Hematopoietic multipotent progenitor cell treated with erythropoietin and hydrocortisone succinate and interleukin-3 and kit ligand, for 8 days (in vitro differentiated cells): ENCODE results near the gene PRKD1.

Experiments used
- DNase-seq: peaks from one replicate; pipeline ENCODE4 v3.0.0-alpha.2; 2015

PRKD1 gene

DNA sequence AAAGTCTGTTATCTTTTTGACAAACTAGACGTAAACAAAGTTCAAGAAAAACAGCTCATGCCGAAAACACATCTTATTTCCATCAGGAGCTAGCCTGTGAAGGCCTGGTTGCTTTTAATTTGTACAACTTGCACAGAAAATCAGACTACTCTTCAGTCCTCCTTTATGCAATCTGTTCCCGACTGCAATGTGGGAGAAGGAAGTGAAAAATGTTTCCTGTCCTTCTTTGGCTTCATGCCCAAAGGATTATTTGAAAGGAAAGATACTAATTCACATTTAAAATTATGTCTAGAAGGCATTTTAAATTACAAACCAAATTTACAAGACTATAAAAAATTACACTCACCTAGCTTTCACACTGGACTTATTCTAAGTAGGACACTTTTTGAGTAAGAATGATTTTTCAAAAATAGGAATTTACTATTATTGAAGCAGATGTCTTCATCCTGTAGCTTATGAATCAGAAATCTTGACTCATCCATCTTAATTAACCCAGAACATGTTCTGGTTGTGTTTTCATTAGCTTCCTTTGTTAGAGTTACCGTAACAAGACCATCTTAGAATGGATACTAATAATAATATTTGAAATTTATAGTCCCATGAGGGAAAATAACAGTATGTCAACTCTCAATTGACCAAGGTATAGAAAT is 272.6 kb downstream of the PRKD1 start:
- no peak for DNase-seq

DNA sequence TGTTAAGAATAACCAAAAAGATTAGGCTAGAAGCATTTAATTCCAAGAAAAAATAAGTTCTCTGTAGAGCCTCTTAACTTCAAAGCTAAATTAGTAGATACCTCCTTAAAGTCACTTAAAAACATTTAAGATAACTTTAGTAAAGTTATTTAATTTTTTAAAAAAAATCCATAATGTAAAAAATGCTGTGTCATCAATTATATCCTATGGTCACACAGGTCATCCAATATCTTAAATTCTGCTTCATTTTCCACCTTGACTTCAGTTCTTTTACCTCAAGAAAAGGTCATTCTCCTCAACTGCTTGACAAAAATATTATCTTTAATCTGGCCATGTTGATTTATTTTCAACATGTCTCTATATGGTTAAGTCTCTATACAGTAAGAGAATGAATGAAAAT is 274.3 kb downstream of the PRKD1 start:
- no peak for DNase-seq

DNA sequence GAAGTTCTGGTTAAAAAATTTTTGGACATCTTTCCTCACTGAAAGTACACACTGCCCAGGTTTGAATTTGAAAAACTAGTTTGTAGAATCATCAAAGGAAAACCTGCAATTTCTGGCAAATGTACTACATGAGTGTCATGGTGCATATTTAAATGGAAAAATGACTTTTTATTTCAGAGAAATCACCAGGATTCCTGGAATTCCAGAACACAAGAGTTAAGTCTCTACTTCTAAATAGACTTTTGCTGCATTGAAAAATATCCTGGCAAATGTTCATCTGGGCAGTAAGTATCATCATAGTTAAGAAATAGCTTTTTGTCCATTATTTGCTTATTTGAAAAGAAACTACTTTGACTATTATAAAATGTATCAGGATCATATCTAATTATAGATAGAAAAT is 275.1 kb downstream of the PRKD1 start:
- peak; percentile 12 for DNase-seq

DNA sequence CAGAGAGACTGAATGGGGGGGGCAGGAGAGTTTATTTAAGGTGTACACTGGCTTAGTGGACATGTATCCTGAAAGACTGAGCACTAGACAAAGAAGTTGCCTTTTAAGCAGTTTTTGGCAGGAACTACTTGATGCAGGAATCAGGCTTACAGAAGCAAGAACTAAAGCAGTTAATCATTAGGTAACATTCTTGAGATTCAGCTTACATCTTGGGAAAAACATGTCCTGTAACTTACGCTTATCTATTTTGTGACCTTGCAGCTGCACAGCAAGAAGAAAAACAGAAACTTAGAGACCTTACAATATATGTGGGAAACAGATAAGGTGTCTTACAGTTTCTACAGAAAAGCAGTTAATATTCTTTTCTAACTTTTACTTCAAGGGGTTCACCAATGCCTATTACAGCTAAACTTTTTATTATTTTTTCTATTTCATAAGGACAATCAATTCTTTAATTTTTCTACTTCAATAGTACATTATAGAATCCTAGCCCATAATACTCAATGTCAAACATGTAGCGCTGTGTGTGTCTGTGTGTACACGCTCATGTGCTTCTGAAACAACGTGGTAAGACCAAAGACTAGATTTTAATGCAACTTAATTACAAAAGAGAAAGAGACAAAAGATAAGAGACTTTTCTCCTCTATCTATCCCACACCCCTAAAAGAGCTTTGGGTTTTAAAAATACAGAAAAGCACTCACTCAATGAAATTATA is 276.9 kb downstream of the PRKD1 start:
- DNase-seq: peak; percentile 84

DNA sequence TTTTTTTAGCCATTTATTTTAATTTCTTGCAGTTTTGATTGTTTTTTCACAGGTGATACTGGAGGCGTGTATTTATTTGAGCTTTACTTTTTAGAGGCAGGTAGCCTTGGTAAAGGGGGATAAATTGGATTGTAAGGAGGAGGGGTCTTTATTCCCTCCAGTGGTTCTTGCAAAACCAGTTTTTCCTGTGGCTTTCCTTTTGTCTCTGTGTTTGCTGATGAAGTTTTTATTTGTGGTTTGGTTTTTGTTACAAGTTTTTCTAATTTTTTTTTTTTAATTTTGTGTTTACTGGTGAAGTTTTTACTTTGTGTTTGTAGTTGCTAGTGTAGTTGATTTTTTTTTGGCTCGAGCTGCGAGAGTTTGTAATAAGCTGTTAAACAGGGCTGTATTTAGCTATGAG is 278.5 kb downstream of the PRKD1 start:
- DNase-seq: no peak

DNA sequence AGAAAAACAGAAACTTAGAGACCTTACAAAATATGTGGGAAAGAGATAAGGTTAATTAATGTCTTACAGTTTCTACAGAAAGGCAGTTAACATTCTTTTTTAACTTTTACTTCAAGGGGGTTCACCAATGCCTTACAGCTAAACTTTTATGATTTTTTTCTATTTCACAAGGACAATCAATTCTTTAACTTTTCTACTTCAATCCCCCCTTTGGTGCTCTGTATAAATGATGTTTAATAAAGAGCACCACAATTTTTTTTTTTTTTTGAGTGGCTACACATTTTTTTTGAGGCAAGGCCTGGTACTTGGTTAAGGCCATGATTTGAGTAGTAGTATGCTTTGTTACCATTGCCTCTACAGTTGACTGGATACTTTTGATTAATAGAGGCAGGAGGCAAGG is 279.6 kb downstream of the PRKD1 start:
- peak; percentile 18 for DNase-seq

DNA sequence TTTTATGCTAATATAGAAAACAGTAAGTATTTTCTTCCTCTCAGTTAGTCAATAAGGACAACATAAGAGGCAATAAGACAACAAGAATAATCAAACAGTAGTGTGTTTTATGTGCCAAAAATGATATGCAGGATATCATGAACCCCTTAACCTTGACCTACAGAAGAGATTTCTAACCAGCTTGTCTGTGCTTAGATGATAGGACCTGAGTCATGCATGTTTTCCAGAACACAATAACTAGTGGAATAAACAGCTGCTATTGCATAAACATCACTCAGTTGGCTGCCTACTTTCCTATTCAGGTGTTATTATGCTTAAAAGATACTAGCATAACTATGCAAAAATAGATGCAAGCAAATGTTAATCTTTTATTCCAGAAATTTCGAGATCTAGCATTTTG is 282.5 kb downstream of the PRKD1 start:
- no peak for DNase-seq

DNA sequence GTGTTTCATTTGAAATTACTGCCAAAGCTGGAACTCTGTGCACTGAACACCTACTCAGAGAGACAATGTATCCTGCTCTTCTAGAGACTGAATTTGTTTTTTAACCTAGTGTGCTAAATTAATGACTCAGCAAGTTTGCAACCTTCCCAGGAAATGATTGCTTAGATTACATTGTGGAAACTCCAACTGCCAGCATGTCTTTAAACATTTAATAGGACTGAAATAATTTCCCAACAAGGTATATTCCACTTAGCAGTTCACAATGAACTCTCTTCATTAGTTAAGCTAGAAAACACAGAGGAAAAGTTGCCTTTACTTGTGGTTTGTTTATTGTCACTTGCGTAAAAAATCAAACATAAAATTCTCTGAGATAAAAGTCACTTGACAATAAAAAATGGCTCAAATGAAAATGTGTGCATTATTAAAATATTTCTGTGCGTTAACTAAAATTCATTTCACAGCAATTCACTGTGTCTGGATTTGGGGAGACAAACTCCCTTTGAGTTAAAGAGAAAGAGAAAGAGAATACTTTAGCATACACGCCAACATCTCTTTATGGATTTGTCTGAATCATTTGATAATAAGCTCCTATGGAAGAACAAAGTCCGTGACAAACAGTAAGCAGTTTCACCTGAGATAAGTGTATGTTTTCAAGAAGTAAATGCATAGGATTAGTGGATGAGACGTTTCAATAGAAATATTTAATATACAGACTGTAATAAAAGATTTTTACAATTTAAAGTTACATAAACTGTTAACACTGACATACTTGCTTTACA is 284.0 kb downstream of the PRKD1 start:
- peak; percentile 29 for DNase-seq

DNA sequence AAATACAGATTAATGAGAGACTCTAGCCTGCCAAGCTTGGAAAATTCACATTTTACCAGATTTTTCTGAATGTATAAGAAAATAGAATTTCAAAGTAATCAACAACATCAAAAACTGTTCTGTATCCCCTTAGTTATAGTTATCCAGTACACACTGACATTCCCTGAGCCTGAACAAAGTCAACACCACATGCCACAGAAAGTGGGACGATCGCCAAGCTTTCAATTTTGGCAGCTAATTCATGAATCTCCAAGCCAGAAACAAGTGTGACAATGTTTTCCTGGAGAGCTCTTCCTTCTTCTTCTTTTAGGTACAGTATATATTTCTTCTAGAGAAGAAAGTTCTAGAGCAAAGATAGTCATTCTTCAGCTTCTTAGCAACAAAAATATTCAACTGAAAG is 290.2 kb downstream of the PRKD1 start:
- no peak for DNase-seq

DNA sequence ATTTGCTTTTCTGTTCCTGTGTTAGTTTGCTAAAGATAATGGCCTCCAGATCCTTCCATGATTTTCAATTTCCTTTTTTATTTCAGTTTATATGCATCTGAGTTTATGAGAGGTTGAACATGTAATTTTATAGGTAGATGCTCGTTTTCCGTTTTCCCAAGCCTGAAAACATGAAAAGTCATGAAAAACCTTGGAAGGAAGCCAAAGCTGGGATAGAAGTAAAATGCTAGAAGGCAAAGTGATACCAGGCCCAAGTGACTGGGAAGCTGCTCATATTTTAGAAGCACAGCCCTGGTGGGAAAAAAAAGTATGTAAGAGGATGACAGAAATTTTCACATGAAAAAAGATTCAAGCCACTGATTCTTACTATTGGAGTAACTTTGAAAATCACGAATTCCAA is 290.8 kb downstream of the PRKD1 start:
- no peak for DNase-seq

DNA sequence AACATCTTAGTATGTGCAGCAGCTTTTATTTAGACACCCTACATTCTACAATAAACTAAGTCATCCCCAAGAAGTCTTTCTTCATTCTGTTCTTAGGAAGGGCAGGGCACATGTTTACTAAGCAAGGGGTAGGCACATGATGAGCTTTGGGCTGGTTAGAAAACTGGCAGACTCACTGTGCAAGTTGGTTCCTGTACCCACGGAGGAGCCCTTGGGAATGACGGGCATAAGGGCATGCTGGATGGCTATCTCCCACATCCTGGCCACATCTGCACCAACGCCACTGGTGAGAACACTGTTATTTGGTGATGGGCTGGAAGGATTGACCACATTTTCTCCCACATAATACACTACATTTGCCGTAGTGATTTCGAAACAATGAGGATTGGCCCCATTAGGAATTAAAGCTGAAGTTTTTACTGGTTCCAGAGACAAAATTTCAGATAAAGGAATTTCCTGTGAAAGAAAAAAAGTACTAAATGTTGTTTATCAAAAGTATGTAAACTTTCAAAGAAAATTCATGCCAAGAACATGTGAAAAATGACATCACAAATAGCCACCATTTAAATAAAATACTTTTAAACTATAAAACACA is 297.0 kb downstream of the PRKD1 start:
- no peak for DNase-seq

DNA sequence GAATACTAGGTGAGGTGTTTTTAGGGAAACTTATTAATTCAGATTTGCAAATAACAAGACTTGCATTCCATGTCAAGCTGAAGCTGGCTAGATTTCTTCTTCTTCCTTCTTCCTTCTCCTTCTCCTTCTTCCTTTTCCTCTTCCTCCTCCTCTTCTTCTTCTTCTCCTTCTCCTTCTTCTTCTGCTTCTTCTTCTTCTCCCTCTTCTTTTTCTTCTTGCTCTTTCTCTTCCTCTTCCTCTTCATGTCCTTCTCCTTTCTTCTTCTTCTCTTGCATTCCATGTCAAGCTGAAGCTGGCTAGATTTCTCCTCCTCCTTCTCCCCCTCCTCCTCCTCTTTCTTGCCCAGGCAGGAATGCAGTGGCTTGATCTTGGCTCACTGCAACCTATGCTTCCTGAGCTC is 297.8 kb downstream of the PRKD1 start:
- no peak for DNase-seq

DNA sequence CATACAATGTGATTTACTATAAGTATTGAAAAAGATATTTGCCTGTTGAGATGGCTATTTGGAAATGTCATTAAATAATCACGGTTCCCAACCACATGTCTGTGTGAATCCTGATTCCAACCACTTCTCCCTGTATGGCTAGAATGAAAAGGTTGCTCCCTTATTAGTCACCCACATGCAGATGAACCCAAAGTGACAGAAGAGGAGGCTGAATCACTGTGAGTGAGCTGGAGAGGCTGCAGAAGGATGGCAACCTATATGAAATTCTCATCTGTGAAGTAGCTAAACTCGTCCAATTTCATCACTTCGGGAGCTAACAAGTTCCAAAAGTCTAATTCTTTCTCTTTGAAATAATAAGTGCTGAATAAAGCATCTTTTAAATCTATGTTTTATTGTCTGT is 300.5 kb downstream of the PRKD1 start:
- DNase-seq: no peak

DNA sequence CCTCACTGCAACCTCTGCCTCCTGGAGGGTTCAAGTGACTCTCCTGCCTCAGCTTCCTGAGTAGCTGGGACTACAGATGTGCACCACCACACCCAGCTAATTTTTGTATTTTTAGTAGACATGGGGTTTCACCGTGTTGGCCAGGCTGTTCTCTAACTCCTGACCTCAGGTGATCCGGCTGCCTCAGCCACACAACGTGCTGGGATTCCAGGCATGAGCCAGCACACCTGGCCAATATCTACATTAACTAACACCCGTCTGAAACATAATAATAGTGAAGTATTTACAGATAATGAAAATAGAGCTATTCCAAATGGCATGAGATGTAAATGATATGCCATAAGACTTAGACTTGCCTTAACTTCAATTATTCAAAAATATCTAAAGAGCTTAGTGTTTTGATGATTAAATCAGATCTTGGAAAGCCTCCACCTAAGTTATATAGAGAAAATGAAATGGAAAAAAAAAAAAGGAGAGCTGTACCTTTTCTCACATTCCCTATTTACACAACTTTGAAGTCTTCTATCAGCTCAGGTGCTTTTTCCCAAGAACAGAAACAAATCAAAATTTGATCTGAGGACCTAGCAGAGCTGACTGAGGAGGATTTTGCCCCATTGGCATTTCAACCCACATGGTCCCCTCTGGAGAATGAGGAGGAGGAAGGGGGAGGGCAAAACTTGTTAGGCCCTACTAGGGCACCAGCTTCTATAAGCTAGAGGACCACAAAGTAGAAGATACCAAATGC is 309.2 kb downstream of the PRKD1 start:
- no peak for DNase-seq

DNA sequence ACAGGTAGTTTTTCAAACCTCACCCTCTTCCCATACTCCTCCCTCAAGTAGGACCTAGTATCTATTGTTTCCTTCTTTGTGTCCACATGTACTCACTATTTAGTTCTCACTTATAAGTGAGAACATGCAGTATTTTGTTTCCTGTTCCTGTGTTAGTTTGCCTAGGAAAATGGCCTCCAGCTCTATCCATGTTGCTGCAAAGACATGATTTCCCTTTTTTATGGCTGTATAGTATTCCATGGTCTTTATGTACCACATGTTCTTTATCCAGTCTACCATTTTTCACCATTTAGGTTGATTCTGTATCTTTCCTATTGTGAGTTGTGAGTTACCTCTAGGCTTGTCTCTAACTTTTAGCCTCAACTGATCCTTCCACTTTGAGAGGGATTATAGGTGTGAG is 310.7 kb downstream of the PRKD1 start:
- no peak for DNase-seq

DNA sequence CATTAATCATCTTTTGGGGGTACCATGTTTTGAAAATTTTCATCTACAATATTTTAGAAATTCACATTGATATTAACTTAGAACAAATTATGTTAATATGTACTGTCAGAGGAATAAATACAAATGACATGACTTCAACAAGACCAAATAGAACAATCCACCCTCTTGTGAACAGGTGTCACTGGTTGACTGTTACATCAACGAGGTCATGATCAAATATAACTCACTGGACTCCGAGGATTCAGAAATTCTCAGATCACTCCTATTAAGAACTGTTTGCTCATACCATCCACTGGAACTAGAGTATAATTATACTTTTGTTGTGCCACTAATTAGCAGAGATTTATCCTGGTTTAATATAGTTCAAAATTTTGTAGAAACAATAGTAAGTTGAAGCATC is 318.8 kb downstream of the PRKD1 start:
- DNase-seq: no peak

DNA sequence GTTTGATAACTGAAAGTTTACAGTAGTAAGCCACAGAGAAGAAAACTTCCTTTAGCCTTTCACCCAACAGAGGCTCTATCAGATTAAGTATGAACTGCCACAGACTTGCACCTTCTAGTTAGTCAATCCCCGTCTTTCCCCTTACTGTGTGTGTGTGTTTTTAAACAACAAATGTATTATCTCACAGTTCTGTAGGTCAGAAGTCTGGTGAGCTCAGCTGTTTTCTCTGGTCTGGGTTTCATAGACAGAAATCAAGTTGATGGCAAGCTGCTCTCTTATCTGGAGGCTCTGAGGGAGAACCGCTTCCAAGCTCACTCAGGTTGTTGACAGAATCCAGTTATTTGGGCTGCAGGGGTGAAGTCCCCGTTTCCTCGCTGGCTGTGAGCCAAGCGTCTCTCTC is 320.5 kb downstream of the PRKD1 start:
- no peak for DNase-seq

DNA sequence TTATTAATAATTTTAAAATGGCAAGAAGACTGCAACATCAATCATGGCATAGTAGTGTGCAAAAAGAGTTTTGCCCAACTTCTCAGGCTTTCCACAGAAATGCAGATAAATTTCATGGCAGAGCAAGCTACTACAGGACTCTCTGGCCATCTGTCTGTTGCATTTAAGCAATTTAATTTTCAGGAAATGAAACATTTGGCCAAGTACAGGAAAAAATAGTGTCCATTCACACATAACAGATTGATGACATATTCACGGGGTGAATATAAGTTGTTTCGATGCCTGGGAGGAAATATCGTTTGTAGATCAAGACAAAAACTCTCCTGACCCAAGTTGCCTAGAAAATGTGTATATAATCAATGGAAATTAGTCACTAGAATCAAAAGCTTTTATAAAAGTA is 324.0 kb downstream of the PRKD1 start:
- DNase-seq: no peak

DNA sequence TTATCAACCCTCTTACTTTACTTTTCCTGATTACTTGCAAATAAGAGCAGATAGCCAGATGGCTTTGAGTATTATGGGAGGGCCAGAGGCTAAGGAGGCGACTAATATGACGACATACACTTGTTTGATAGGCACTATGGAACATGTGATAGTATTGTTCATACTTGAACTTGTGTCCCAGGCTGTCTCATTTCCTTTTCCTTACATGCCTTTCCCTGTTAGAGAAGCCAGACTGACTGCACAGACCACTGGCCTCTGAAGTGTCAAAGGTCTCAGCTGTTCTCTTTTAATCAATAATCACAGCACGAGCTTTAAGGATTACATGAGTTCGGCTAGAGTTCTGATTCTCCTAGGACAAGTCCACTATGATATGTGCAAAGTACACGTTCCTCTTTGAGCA is 326.0 kb downstream of the PRKD1 start:
- no peak for DNase-seq

DNA sequence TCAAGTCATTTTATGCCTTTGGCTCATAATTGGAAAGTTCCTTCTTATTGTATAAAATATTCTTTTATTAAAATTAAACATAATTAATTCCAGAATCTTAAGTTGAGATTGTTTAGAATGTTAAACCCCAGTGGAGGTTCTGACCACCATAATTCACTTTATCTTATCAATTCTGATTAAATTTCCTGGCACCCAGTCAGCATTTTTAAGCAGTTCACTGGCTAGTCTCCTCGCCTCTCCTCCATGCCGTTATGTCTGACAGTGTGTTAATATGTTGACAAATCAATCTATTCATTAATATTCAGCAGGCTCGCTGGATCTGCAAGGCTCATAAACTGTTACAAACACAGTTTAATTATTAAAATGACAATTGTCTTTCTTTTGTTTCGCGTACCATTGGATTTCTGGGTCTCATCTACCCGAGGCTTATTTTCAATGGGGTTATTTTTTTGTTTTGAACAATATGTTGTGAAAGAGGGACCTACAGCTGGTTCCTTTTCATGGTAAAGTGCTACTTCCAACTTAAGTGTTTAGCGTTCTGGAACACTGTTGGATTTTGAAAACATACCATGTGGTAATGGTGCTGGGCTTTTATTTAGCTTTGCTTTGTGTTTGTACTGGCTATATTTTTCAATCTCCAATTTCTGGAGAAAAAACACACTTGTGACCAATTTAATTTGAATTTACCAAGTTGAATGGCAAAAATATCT is 339.7 kb downstream of the PRKD1 start:
- DNase-seq: no peak

DNA sequence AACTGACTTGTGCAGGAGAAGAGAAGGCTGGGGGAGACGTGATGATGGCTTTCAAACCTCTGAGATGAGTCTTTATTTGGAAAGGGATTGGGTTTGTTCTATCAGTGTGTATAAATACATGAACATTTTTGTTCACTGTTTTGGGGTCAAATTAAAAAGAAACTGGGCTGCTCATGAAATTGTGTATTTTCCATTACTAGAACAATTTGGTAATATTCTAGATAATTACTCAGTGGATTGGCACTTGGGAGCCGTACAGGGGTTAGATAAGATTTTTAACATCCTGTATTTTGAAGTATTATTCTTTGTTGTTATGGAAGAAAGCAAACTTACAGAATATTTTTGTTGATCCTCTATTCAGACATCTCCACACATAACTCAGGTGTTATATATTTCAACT is 340.6 kb downstream of the PRKD1 start:
- DNase-seq: no peak

DNA sequence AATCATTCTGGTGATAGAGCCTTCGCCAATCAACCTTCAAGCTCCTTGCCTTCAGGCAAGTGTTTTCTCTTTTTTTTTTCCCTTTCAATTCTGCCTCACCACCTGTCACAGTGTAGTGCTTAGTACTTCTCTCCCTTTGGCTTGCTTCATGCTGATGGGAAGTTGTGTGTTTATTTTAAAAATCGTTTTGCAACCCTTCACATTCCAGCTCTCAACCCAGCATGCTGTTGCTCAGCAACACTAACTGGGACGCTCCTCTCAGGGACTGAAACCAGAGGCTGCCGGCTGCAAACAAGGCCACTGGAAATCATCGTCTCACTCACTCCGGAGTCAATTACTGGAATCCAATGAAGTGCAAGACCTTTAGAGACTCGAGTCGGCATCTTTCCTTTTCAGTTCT is 342.7 kb downstream of the PRKD1 start:
- DNase-seq: no peak
